GM21825 (cell line): ENCODE data around the gene NELFB.

Experiments
- ATAC-seq: cut with Tn5 transposase; IDR thresholded peaks from one replicate; pipeline ENCODE4 v1.9.1; 2021; ENCODE audit warnings: mild to moderate bottlenecking, moderate library complexity; ENCODE audit not compliant: unreplicated experiment

NELFB gene

GRCh38 chr9:137254624-137255447 is at the start of gene NELFB:
Gene NELFB (plus strand): TSS chr9:137255327.
- ATAC-seq = peak; percentile 59

GRCh38 chr9:137206602-137207001 is 48.5 kb upstream of the NELFB start:
- no peak for ATAC-seq

DNA sequence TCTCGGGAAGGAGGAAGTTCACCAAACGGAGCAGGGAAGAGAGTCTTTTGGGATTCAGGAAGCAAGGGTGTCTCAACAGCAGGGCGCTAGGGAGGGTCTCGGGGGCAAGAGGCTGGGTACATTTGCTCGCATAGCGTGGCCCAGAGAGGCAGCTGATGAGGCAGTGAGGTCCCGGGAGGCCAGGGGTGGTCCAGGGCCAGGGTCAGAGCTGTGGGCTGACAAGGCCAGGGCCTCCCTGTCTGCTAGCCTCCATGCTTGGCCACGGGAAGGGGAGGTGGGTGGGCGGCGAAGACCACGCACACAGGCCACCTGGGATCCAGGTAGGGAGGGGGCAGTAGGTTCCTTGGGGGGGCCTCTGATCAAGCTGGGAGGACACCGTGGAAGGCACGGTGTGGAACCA is 43.6 kb upstream of the NELFB start:
- ATAC-seq = no peak

DNA sequence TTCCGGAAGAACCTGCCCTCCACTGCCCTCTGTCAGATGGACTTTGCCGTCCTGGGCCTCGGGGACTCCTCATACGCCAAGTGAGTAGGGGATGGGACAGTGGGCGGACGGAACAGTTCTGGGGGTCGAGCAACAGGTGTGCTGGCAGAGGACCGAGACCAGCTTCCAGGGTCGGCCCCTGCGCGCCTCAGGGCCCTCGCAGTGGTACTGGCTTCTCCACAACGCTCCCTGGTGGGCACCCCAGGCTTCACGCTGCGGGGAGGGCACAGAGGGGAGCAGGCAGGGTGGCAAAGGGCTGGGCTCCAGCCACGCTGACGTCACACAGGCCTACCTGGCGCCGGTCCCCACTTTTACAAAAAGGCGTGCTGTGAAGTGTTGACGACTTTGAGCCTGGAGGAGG is 42.6 kb upstream of the NELFB start:
- no peak for ATAC-seq

- ATAC-seq = no peak
Observed at GRCh38 chr9:137213160-137214060, 41.7 kb upstream of the NELFB start.

- ATAC-seq = no peak
Observed at GRCh38 chr9:137214620-137215019, 40.5 kb upstream of the NELFB start.

DNA sequence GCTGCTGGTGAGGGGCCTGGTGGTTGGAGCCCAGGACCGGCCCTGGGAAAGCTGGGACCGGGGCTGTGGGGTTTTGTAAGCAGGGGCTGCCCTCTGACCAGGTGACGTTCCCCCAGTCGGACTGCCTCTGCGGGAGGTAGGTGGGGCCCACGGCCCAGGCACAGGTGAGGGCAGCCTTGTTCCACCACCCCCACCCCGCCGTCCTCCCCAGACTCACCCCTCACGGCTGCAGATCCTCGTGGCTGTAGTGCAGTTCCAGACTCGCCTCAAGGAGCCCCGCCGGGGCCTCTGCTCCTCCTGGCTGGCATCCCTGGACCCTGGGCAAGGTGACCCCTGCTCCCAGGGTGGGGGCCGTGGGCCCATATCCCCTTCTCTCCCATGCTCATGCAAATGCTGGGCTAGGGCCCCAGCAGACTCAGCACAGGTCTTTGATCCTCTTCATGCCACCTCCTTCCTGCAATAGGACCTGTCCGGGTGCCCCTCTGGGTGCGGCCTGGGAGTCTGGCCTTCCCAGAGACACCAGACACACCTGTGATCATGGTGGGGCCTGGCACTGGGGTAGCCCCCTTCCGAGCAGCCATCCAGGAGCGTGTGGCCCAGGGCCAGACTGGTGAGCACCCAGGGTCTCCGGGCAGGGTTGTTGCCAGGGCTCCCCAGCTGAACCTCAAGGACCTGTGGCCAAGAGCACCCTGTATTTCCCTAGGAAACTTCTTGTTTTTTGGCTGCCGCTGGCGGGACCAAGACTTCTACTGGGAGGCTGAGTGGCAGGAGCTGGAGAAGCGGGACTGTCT is 39.7 kb upstream of the NELFB start:
- no peak for ATAC-seq

DNA sequence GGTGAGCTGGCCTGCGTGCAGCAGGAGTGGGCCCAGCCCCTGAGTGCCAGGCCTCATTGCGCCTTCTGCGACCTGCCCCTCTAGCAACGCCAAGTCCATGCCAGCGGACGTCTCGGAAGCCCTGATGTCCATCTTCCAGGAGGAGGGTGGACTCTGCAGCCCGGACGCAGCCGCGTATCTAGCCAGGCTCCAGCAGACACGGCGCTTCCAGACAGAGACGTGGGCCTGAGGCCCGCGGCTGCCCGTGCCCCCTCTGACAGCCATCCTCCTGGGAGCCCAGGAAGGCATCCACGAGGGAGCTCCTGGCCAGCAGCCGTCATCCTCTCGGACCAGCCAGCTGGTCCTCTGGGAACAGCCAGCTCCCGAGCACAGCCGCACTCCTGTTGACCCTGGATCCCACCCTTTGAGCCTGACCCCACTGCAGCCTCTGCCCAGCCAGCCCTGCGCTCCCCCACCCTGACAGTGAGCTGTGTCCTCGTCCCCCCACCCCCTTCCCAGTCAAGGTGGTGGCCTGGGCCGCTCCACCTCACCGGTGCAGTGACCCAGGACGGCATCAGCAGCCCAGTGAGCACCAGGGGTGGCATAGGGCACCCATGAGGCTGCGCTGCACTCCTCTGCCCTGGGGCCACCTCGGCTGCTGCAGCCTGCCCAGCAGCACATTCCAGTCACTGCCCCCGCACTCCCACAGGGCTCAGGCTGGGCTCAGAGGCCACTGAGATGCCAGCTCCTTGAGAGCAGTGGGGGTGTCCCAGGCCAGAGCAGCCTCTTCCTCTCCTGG is 38.8 kb upstream of the NELFB start:
- ATAC-seq = no peak

DNA sequence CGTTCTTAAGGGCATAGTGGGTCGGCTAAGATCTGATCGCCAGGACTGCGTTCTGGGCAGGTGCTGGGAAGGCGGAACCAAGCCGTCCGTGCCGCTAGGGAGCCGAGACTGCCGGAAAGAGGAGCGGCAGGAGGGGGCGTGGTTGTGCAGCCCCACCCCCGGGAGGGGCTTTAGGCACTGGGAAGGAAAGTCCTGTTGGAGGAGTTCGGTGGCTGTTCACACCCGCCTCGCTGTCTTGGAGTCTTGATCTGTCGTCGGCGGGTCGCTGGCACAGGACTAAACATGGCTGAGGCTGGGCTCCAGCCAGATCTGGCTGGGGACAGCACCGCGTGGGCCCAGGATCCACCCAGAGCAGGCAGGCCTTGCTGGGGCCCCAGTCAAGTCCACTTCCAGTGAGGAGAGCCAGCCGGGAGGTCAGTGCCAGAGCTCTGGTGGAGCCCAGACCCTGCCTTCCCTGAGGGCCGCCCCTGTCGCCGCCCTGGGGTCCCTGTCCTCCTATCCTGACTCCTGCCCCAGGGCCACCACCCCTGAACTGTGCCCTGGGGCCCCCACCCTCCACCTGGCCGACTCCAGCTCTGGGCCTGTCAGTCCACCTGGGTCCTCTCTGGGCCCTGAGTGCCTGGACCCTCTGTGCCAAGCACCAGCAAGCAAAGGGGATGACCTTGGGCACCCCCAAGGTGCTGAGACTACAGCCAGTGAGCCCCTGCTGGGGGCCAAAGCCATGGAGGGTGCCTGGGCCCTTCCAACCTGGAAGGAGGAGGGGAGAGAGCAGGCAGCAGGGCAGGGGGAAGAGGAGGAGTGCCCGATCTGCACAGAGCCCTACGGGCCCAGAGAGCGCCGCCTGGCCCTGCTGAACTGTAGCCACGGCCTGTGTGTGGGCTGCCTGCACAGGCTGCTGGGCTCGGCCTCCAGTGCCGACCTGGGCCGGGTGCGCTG is 37.6 kb upstream of the NELFB start:
- ATAC-seq = no peak

DNA sequence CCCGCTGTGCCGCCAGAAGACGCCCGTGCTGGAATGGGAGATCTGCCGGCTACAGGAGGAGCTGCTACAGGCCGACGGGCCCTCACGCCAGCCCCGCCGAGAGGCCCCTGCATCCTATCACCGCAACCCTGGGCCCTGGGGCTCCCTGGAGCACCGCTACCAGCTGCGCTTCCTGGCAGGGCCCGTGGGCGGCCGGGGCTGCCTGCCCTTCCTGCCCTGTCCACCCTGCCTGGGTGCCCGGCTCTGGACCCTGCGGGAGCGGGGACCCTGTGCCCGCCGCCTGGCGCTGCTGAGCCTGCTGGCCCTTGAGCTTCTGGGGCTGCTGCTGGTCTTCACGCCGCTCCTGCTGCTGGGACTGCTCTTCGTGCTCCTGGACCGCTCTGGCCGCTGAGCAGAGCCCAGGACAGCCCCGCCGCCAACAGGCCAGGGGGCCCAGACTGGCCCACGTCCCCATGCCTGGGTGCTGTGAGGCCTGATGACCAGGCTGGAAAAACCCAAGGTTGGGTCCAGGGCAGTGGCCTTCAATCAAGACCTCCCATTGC is 36.8 kb upstream of the NELFB start:
- no peak for ATAC-seq

DNA sequence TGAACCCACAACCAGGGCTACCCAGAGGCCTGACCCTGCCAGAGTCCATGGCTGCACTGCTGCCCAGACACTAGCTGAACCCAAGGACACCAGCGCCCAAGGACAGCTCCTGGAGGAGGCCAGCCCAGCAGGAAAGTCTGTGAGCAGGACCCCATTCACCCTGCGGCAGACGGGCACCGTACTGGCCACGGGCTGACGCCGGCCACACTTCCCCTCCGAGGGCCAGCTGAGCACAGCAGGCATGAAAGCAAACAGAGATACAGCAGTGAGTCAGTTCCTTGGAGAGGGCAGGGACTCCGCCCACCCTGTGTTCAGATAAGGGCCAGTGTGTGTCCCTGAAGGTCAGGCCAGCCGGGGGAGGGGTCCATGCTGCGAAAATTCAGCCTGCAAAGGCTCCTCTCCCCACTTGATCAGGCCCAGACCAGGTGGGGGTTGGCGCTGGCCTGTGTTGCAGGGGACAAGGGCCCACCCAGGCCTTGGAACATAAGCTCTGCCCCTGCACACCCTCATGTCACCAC is 36.3 kb upstream of the NELFB start:
- ATAC-seq = no peak

DNA sequence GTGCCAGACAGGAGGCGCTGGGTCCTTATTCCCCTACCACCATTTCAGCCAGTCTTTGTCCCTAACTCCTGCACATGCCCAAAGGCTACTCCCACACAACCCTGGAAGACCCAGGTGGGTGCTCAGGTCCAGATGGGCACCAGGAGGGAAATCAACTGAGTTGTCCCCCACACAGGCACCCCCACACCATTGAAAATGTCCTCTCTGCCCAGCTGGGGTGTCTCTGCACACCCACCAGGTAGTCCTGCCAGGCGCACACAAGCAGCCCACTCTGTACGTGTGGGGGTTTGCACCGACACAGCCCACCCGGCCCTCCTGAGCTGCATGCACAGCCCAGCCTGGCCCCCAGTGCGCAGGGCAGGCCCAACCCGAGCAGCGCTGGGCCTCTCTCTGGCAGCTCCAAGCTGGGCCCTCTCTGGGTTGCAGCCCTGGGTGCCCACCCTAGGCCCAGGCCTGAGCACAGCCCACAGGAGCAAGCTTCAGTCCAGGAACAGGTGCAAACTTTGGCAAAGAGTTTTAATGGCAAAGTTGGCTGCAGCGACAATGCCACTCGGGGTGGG is 35.3 kb upstream of the NELFB start:
- ATAC-seq = no peak

DNA sequence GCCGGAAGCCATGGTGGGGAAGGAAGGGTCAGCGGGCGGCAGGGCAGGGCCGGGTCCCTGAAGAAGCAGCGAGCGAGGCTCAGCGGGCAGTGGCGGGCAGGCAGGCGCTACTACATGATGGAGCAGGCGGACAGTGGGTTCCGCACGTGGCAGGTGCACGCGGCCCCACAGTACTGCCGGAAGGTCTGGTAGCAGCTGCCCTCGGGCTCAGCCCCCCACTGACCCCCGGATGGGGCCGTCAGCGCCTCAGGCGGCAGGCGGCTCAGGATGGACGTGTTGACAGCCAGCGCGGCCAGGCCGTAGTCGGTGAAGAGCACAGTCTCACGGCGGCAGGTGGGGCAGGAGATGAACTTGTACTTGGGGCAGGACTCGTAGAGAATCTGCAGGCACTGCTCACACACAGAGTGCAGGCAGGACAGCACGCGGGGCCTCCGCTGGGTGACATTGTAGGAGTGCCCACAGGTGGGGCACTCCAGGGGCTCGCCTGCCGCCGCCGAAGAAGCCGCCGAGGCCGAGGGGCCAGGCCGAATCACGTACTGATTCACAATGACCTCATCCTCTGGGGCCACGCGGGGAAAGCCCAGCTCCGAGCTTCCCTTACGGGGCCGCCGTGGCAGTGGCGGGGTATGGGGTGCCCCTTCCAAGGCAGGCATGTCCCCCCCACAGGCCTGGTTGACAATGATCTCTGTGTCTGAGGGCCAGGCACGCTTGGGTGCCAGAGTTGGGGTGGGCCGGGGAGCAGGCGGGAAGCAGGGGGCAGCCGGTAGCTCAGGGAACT is 34.6 kb upstream of the NELFB start:
- ATAC-seq = no peak

- no peak for ATAC-seq
Observed at GRCh38 chr9:137221095-137221505, 34.0 kb upstream of the NELFB start.

- no peak for ATAC-seq
Observed at GRCh38 chr9:137221506-137222111, 33.5 kb upstream of the NELFB start.

- ATAC-seq = no peak
Observed at GRCh38 chr9:137222190-137223077, 32.7 kb upstream of the NELFB start, which contains the start of gene RNF208. Gene RNF208 (minus strand): TSS chr9:137222240. CDS start chr9:137221212, 1,028 bp downstream.
